Suprapubic skin (tissue), 4 donors: ENCODE measurements around the gene CLDN14.

ENCODE experiments used
- EP300 ChIP-seq: sonication (generic); formaldehyde crosslinking; IDR thresholded peaks from one replicate; pipeline ENCODE4 v1.6.1; 2017; ENCODE audit warnings: antibody characterized with exemption
- POLR2A ChIP-seq, 2 donors: fragments of 450-650 bp; IDR thresholded peaks; one replicate each; pipeline ENCODE4 v1.6.1; 2017; ENCODE audit warnings: antibody characterized with exemption in 2 of 2, mild to moderate bottlenecking in 2 of 2, moderate library complexity in 2 of 2
- POLR2AphosphoS5 ChIP-seq, 3 donors: sonication (generic); formaldehyde crosslinking; IDR thresholded peaks; one replicate each; pipeline ENCODE4 v1.6.1; 2017; ENCODE audit warnings: antibody characterized with exemption in 3 of 3
- TF ChIP-seq, protein P1 (sequence below), 2 donors: fragments of 200-600 bp in 1 of 2; fragments of 450-650 bp in 1 of 2; sonication (generic) in 1 of 2; IDR thresholded peaks; one replicate each; pipeline ENCODE4 v1.5.1; 2016 to 2019; ENCODE audit warnings: antibody characterized with exemption in 2 of 2, mild to moderate bottlenecking in 1 of 2, moderate library complexity in 1 of 2

DNA sequence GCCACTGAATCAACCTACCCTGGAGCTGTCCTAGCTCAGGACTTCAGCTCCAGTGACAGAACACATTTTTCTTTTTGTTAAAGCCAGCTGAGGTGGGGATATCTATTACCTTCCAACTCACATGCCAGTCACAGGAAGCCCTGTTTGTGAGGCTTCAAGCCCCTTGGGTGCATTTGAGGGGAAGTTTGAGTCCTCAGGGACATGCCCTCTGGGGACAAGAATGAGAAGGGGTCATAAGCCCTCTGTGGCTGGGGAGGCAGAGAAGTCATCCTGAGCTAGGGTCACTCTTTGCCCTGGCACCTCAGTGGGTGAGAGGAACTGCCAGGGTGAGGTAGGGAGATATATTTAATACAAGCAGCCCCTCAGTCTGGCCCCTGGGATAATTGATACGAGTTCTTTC, 33.5 kb upstream of the CLDN14 start:
- TF ChIP-seq, protein P1, sequence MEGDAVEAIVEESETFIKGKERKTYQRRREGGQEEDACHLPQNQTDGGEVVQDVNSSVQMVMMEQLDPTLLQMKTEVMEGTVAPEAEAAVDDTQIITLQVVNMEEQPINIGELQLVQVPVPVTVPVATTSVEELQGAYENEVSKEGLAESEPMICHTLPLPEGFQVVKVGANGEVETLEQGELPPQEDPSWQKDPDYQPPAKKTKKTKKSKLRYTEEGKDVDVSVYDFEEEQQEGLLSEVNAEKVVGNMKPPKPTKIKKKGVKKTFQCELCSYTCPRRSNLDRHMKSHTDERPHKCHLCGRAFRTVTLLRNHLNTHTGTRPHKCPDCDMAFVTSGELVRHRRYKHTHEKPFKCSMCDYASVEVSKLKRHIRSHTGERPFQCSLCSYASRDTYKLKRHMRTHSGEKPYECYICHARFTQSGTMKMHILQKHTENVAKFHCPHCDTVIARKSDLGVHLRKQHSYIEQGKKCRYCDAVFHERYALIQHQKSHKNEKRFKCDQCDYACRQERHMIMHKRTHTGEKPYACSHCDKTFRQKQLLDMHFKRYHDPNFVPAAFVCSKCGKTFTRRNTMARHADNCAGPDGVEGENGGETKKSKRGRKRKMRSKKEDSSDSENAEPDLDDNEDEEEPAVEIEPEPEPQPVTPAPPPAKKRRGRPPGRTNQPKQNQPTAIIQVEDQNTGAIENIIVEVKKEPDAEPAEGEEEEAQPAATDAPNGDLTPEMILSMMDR (IDR thresholded peaks at IDR 0.05): no peak
- TF ChIP-seq POLR2AphosphoS5 (IDR thresholded peaks at IDR 0.05) (no peak), POLR2A (IDR thresholded peaks at IDR 0.05) (no peak), EP300 (no peak)
